GM06990 (cell line): ENCODE data around the gene DNAI1.

Experiments
- DNase-seq: peaks from one replicate; pipeline ENCODE4 v3.0.0-alpha.2; 2011; ENCODE audit not compliant: insufficient read length; ENCODE audit errors: extremely low read depth
- H3K27me3 ChIP-seq: replicated peaks from 2 replicates; pipeline ENCODE4 v1.6.0; 2011; ENCODE audit warnings: low read length; ENCODE audit not compliant: control insufficient read depth, insufficient read depth
- H3K36me3 ChIP-seq: 2 replicates; pipeline ENCODE4 v1.5.1; 2011; ENCODE audit warnings: low read length; ENCODE audit not compliant: control insufficient read depth, insufficient read depth
- H3K4me3 ChIP-seq: replicated peaks from 2 replicates; pipeline ENCODE4 v1.5.1; 2011; ENCODE audit warnings: low read depth, mild to moderate bottlenecking, control low read depth, low read length
- TF ChIP-seq, protein P1 (sequence below): IDR thresholded peaks from 2 replicates; pipeline ENCODE4 v1.5.1; 2011; ENCODE audit warnings: low read length, control low read depth, mild to moderate bottlenecking, inconsistent platforms; ENCODE audit not compliant: insufficient read depth, poor library complexity, severe bottlenecking

DNAI1 gene

DNA sequence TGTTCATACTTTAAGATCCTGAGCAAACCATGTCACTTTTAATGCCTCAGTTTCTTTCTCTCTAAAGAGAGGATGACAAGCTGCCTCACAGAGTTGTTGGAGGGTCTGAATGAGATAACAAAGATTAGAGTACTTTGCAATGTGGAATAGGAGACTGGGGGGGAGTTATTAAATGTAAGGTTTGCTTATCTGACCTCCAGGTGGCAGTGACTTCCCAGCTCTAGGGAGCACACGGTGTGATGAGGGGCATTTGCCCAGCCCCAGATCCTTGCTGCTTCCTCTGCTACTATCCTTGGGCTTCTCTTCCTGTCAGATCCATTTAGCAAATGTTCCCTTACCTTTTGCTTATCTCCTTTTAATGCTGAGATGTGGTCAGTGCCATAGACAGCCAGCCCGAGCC lies 33.4 kb downstream of the DNAI1 start:
- TF ChIP-seq, protein P1, sequence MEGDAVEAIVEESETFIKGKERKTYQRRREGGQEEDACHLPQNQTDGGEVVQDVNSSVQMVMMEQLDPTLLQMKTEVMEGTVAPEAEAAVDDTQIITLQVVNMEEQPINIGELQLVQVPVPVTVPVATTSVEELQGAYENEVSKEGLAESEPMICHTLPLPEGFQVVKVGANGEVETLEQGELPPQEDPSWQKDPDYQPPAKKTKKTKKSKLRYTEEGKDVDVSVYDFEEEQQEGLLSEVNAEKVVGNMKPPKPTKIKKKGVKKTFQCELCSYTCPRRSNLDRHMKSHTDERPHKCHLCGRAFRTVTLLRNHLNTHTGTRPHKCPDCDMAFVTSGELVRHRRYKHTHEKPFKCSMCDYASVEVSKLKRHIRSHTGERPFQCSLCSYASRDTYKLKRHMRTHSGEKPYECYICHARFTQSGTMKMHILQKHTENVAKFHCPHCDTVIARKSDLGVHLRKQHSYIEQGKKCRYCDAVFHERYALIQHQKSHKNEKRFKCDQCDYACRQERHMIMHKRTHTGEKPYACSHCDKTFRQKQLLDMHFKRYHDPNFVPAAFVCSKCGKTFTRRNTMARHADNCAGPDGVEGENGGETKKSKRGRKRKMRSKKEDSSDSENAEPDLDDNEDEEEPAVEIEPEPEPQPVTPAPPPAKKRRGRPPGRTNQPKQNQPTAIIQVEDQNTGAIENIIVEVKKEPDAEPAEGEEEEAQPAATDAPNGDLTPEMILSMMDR = no peak
- no peak overlapping the region for H3K4me3 ChIP-seq
- no peak for DNase-seq
- H3K27me3 ChIP-seq = peaks cover 7% of the 10 kb centered on the region
- no peaks in the 10 kb centered on the region for H3K36me3 ChIP-seq

DNA sequence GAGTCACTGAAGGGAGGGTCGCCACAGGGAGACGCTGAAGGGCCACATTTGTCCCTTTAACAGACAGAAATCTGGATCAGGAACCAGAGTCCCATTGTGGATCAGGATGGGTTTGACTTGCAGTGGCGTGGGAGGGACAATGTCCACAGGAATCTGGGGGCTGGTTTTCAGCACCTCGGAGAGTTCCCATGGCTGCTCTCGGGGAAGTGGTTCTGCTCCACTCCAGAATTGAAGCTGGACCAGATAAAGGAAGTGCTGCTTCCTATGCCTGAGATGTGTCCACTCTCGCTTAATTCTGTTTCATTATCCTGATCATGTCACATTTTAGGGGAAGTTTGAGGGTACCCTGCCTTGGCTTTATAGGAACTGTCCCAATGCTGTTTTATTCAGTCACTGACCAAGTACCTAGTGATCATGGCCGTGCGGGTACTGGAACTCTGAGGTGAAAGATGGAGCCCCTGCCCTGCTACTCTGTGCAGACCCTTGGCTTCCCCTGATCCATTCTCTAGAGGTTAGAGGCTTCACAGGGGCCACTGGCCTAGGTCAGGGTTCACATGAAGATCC lies 35.4 kb downstream of the DNAI1 start:
- TF ChIP-seq, protein P1 = no peak
- no peak for DNase-seq
- H3K27me3 ChIP-seq = peaks cover 7% of the 10 kb centered on the region
- H3K36me3 ChIP-seq = no peaks in the 10 kb centered on the region
- no peak overlapping the region for H3K4me3 ChIP-seq

DNA sequence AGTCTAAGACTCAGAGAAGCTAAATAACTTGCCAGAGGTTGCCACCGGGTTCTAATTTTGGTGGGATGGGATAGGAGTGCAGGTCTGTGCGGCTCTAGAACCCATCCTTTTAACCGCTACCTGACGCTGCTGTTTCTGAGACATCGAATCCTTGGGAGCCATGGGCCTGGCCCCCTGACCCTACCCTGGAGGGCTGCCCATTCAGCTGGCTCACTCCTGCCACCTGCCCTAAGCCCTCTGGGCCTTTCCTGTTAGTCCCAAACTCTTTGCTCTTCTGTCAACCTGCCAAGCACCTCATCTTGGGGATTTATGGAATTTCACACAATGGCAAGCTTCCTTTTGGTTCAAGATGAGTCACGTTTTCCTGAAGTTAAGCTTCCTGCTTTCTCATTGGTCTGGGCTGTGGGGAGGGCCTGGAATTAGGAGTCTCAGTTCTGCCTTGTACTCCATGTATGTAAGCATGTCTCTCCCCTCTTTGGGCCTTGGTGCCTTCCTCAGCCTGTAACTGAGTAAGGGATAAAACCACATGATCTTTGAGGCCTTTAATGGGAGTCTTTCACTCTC lies 37.6 kb downstream of the DNAI1 start:
- Histone ChIP-seq H3K27me3 (peaks cover 7% of the 10 kb centered on the region), H3K4me3 (no peak overlapping the region), H3K36me3 (no peaks in the 10 kb centered on the region)
- TF ChIP-seq, protein P1 = no peak
- DNase-seq = no peak

DNA sequence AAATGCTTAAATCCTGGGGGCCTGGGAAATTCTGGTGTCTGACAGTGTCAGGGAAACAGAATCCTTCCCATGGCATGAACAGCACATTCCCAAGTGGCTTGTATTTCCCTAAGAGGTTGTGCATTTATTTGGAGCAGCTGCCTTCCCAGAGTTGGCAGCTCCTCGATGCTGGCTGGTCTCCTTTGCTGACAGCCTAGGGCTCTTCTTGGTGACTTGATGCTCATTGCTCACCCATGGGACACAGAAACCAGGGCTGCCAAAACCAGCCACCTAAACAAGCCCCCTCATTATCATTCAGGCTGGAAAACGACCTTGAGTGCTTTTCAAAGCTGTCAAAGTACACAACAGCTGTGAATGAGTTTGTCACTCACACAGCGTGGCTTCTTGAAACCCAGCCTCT lies 39.9 kb downstream of the DNAI1 start:
- Histone ChIP-seq H3K36me3 (no peaks in the 10 kb centered on the region), H3K4me3 (no peak overlapping the region), H3K27me3 (peaks cover 4% of the 10 kb centered on the region)
- TF ChIP-seq, protein P1 = no peak
- DNase-seq = no peak

DNA sequence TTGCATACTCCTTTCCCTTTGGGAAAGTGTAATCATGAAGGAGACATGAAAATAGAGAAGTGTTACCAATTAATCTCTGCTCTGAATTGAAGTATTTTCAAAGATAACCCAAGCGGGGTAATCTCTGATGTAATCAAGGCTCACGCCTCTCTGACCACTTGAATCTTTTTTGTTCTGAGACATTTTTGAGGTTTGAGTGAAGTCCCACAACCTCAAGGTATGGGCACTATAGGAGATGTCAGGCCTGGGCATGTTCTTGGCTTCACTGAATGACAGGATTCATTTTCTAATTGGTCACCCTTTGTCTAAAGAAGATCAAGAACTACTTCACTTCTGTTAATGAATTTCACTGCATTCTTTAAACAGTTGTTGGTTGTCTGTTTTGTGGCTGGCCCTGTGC lies 40.5 kb downstream of the DNAI1 start:
- no peaks in the 10 kb centered on the region for H3K36me3 ChIP-seq
- H3K4me3 ChIP-seq = no peak overlapping the region
- DNase-seq = no peak
- TF ChIP-seq, protein P1 = no peak
- H3K27me3 ChIP-seq = peaks cover 4% of the 10 kb centered on the region
